Neuron (in vitro differentiated cells): ENCODE results near the gene SUGT1.
"Not testable (repeated sequence)": the region's sequence is repeated elsewhere in the genome, so short reads cannot be mapped to it uniquely, and the experiment has no call there.

Source experiments
- H2AFZ ChIP-seq: one replicate; pipeline ENCODE4 v1.6.1; 2013; ENCODE audit warnings: low read depth, mild to moderate bottlenecking, inconsistent platforms, low read length, moderate library complexity
- H3K27me3 ChIP-seq: one replicate; pipeline ENCODE4 v1.6.1; 2013; ENCODE audit warnings: low read length; ENCODE audit not compliant: insufficient read depth
- H3K36me3 ChIP-seq: one replicate; pipeline ENCODE4 v1.6.1; 2013; ENCODE audit warnings: low read length; ENCODE audit not compliant: insufficient read depth
- H3K4me1 ChIP-seq: one replicate; pipeline ENCODE4 v1.6.1; 2013; ENCODE audit warnings: low read length; ENCODE audit not compliant: insufficient read depth
- H3K4me3 ChIP-seq: 2 replicates; pipeline ENCODE4 v1.5.1; 2013; ENCODE audit warnings: mild to moderate bottlenecking, low read length, moderate library complexity
- H3K9me3 ChIP-seq: one replicate; pipeline ENCODE4 v1.6.1; 2013; ENCODE audit warnings: low read length

The SUGT1 gene

DNA sequence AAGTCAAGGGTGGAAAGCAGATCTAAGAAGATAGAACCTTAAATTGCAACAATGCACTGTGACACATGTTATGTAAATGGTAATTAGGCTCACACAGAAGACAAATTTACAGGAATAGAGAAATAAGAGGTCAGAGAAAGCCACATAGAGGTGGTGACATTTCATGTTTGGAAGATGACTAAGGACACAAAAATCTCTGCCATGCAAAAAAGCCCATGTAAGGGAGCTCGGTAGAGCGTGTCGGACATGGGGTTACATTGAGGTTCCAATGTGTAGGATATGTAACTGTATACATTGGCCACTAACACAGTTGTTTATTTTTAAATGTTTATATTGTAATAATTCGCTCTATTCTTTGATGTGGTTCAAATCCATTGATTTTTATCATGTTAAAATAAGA, 33.7 kb downstream of the SUGT1 start:
- Histone ChIP-seq H3K4me1 (no peaks in the 10 kb centered on the region), H3K27me3 (no peaks in the 10 kb centered on the region), H3K4me3 (no peak overlapping the region), H2AFZ (no peak overlapping the region), H3K9me3 (no peaks in the 10 kb centered on the region), H3K36me3 (peaks cover 65% of the 10 kb centered on the region)

DNA sequence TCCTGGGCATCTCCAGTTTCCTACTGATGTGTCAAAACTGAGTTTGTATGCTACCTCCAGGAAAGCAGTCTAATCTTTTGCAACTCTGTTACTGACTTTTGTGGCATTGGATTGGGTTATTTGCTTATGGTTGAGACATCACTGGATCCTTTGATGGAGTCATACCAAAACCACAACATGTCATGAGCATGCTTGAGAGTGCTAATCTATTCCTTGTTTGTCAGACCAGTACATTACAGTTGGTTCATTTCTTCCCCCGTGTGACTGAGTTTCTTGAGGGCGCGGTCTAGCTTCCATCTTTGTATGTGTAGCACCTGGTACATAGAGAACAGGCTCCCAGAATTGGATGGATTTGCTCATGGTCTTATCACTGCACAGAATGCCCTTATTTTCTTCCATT, 43.2 kb downstream of the SUGT1 start:
- Histone ChIP-seq H3K4me1 (no peaks in the 10 kb centered on the region), H3K4me3 (no peak overlapping the region), H3K9me3 (no peaks in the 10 kb centered on the region)

DNA sequence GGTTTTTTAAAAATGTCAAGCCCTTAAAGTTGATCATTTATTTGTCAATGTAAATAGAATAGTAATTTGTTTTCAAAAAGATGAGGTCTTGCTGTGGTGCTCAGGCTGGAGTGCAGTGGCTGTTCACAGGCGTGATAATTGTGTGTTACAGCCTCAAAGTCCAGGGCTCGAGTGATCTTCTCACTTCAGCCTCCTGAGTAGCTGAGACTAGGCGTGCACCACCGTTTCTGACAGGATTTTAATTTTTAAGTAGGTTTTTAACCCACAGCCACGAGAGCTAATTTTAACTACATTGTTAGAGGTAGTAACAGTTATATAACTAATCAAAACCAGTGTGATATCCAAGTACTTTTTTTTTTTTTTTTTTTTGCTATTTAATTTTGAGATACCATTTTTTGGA, 43.9 kb downstream of the SUGT1 start:
- peaks cover 2% of the 10 kb centered on the region for H3K4me1 ChIP-seq
- H2AFZ ChIP-seq = no peak overlapping the region

More for the DNA sequence above, 43.2 kb downstream of the SUGT1 start:
- Histone ChIP-seq H3K27me3 (no peaks in the 10 kb centered on the region), H2AFZ (no peak overlapping the region), H3K36me3 (peaks cover 22% of the 10 kb centered on the region)

DNA sequence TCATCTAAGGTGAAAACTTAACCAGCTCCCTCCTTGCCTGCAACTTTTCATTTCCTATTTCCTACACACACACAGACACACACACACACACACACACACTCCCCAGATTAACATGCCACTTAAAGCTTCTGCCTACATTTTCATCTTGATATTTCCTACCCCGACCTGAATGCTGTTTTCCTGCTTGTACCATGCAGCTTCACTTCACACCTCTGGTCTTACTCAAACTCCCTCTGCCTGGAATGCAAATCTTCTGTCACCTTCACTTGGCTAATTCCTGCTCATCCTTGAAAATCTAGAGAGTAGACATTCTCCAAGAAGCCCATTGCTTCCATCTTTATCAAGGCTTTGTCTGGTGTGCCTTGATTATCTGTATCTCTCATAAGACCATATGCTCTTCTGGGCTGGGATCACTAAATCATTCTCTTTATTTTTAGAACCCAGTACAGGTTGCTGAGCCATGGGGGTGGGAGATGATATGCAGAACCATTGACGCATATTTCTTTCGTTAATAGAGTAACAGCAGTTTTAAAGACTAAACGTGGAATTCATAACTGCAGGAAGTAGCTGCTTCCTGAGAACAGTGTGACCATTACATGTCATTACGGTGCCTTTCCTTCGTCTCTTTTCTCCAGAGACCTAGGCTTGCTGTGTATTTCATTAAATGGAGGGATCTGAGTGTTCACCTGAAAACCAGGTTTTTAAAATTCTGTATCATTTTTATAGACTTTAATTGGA, 49.3 kb downstream of the SUGT1 start:
- H3K9me3 ChIP-seq = no peaks in the 10 kb centered on the region
- H3K36me3 ChIP-seq = peaks cover 8% of the 10 kb centered on the region
- H2AFZ ChIP-seq = no peak overlapping the region
- no peak overlapping the region for H3K4me3 ChIP-seq
- H3K4me1 ChIP-seq = peaks cover 20% of the 10 kb centered on the region
- no peaks in the 10 kb centered on the region for H3K27me3 ChIP-seq

More for the DNA sequence above, 43.9 kb downstream of the SUGT1 start:
- H3K36me3 ChIP-seq = peaks cover 17% of the 10 kb centered on the region
- no peak overlapping the region for H3K4me3 ChIP-seq
- H3K9me3 ChIP-seq = no peaks in the 10 kb centered on the region
- H3K27me3 ChIP-seq = no peaks in the 10 kb centered on the region

DNA sequence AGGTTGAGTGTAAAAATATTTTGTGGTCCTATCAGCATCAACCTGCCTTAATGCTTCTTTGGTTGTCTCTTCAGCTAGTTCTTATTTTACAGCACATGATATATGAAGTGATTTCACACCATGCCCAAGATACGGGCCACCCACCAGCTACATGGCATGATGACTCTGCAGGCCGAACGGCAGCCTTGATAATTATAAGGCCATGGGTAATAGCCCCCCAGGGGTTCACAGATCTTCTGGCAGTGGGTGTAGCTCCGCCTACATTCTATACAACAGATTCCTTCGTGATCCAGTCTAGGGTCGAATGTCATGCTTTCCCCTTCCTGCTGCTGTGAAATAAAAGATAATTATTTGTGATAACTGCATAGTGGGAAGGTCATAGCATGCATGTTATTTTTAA, 50.8 kb downstream of the SUGT1 start:
- Histone ChIP-seq H2AFZ (no peak overlapping the region), H3K4me3 (no peak overlapping the region), H3K4me1 (peaks cover 20% of the 10 kb centered on the region), H3K36me3 (peaks cover 5% of the 10 kb centered on the region), H3K27me3 (no peaks in the 10 kb centered on the region), H3K9me3 (no peaks in the 10 kb centered on the region)

DNA sequence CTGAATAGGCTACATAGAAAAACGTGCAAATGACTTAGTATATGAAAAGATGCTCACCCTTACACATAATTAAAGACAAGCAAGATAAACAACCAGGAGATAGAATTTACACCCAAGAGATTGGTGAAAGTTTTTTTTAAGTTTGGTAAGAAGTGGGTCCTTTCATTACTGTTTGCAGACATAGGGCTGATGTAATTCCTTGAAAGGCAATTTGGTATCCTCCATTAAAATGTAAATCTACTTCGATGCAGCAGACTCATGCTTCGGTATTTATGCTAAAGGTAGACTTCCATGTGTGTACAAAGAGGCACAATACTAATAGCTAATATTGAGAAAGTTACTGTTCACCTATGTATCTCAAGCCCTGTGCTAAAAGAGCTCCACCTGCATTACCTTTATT, 53.4 kb downstream of the SUGT1 start:
- Histone ChIP-seq H3K36me3 (no peaks in the 10 kb centered on the region), H2AFZ (no peak overlapping the region), H3K4me3 (no peak overlapping the region), H3K9me3 (no peaks in the 10 kb centered on the region), H3K27me3 (no peaks in the 10 kb centered on the region), H3K4me1 (peaks cover 18% of the 10 kb centered on the region)

DNA sequence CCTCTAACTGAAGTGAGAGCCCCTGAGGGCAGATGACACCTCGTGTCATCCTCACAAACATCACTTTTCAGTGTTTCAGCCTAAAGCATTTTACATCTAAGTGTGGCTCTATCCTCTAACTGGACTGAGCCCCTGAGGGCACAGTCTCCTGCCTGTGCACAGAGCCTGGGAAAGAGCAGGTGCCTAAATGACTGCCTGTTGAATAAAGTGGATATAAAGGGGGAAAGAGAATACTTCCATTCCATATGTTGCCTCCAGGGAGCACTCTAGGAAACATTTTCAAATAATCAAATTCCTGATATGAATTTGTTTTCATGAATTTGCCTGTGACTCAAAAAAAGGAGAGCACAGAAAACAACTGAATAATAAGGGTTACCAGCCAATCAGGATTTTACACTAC, 54.7 kb downstream of the SUGT1 start:
- H2AFZ ChIP-seq = no peak overlapping the region
- H3K9me3 ChIP-seq = no peaks in the 10 kb centered on the region
- H3K4me3 ChIP-seq = no peak overlapping the region
- no peaks in the 10 kb centered on the region for H3K36me3 ChIP-seq
- H3K4me1 ChIP-seq = peaks cover 18% of the 10 kb centered on the region
- H3K27me3 ChIP-seq = no peaks in the 10 kb centered on the region

DNA sequence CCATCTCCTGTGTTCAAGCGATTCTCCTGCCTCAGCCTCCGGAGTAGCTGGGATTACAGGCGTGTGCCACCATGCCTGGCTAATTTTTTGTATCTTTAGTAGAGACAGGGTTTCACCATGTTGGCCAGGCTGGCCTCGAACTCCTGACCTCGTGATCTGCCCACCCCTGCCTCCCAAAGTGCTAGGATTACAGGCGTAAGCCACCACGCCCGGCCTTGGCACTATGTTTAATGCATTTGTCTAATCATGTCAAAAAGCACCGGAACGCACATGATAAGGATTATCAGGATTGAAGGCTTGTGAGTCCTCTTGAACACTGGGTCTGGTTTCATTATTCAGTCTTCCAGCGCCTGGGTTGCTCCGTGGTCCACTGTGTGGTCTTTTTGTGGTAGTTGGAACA, 55.6 kb downstream of the SUGT1 start:
- not testable (repeated sequence) for H3K9me3 ChIP-seq, H3K36me3 ChIP-seq, H3K4me3 ChIP-seq, H2AFZ ChIP-seq, H3K27me3 ChIP-seq
- peaks cover 20% of the 10 kb centered on the region for H3K4me1 ChIP-seq

DNA sequence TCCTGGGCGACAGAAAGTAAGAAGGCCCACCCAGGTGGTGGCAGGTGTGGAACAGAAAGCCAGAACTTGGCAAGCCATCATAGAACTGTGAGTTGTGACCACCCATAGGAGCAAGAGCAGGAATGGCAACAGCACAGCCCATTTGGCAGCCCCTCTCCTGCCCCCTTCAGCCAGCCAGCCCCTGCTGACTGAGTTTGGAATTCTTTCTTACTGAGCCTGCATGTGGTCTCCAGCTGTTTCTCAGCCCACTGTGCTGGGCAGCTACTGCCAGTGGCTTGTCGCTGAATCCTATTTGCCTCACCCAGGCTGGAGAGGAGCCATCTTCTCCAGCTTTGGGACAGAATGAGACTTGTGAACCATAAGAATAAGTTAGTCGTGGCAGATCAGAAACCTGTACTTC, 58.6 kb downstream of the SUGT1 start:
- Histone ChIP-seq H3K27me3 (no peaks in the 10 kb centered on the region), H3K4me1 (peaks cover 17% of the 10 kb centered on the region), H2AFZ (no peak overlapping the region), H3K9me3 (no peaks in the 10 kb centered on the region), H3K36me3 (no peaks in the 10 kb centered on the region), H3K4me3 (no peak overlapping the region)

DNA sequence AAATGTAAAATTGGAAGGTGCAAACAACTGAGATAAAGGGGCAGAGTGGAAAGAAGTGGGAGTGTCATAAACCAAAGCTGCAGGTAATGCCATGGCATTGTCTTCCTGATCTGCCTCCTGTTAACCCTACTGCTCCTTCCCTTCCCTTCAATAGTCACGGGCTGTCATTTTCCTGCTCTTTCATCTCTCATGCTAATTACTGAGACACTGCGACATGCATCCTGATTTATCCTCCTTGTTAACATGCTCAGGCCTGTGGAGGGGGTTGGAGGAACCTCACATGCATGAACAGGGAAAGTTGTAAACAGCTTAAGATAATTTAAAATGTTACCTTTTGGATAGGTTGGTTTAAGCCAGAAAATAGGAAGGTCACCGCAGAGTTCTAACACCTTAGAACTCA, 59.7 kb downstream of the SUGT1 start:
- Histone ChIP-seq H3K4me1 (peaks cover 17% of the 10 kb centered on the region), H3K4me3 (no peak overlapping the region), H3K9me3 (no peaks in the 10 kb centered on the region), H2AFZ (peak overlapping the region; percentile 72), H3K27me3 (no peaks in the 10 kb centered on the region), H3K36me3 (no peaks in the 10 kb centered on the region)

DNA sequence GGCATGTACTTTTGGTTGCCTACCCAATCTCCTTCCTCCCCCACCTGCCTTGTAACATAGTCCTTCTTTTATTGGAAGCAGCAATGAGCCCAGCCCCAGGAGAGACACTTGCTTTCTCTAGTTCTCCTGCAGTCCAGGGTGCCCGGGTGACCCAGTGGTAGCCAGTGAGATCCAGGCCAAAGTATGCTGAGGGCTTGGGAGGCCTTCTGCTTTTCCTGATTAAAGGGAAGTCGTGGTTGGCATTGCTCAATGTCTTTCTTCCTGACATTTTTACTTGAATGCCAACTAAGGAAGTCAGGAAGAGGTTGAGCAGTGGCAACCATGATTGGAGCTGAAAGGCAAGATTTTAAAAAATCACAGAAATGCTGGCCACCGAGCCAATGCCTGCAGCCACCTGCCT, 61.3 kb downstream of the SUGT1 start:
- Histone ChIP-seq H3K4me1 (peaks cover 17% of the 10 kb centered on the region), H3K9me3 (no peaks in the 10 kb centered on the region), H2AFZ (no peak overlapping the region), H3K27me3 (no peaks in the 10 kb centered on the region), H3K36me3 (no peaks in the 10 kb centered on the region), H3K4me3 (no peak overlapping the region)

DNA sequence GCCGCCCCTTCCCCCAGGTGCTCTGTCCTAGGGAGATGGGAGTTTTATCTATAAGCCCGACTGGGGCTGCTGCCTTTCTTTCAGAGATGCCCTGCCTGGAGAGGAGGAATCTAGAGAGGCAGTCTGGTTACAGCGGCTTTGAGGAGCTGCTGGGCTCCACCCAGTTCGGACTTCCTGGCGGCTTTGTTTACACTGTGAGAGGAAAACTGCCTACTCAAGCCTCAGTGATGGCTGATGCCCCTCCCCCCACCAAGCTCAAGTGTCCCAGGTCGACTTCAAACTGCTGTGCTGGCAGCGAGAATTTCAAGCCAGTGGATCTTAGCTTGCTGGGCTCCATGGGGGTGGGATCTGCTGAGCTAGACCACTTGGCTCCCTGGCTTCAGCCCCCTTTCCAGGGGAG, 68.3 kb downstream of the SUGT1 start:
- not testable (repeated sequence) for H2AFZ ChIP-seq, H3K4me1 ChIP-seq, H3K27me3 ChIP-seq, H3K4me3 ChIP-seq, H3K36me3 ChIP-seq, H3K9me3 ChIP-seq

DNA sequence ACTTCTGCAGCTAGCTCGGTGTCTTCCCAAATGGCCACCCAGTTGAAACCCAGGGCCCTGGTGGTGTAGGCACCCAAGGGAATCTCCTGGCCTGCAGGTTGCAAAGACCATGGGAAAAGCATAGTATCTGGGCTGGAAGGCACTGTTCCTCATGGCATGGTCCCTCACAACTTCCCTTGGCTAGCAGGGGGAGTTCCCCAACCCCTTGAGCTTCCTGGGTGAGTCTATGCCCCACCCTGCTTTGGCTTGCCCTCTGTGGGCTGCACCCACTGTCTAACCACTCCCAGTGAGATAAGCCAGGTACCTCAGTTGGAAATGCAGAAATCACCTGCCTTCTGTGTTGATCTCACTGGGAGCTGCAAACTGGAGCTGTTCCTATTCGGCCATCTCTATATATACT, 68.7 kb downstream of the SUGT1 start:
- not testable (repeated sequence) for H3K36me3 ChIP-seq, H2AFZ ChIP-seq, H3K4me1 ChIP-seq, H3K27me3 ChIP-seq, H3K9me3 ChIP-seq, H3K4me3 ChIP-seq

DNA sequence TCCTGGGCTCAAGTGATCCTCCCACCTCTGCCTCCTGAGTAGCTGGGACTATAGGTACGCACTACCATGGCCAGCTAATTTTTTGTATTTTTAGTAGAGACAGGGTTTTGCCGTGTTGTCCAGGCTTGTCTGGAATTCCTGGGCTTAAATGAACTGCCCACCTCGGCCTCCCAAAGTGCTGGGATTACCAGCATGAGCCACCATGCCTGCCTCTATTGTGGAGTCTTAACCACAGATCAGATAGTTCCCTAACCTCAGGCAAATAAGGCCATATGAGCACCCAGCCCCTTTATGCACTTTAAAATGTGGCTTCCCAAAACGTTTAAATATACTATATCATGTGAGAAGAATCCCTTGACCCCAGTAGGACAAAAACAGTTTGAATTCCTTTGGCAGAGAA, 70.5 kb downstream of the SUGT1 start:
- Histone ChIP-seq H3K9me3 (no peaks in the 10 kb centered on the region), H3K4me1 (no peaks in the 10 kb centered on the region), H2AFZ (no peak overlapping the region), H3K4me3 (no peak overlapping the region), H3K36me3 (no peaks in the 10 kb centered on the region), H3K27me3 (no peaks in the 10 kb centered on the region)
